Measurements from ENCODE around the gene PDE1A.

GRCh38 chr2:182261860-182262387, 164.9 kb downstream of the PDE1A start:
- TF ChIP-seq CTCF (IDR thresholded peaks at IDR 0.05) (no peak), ZBTB33 (IDR thresholded peaks at IDR 0.05; ENCODE audit: borderline replicate concordance, low read depth) (no peak), JUND (IDR thresholded peaks at IDR 0.05) (no peak), REST (IDR thresholded peaks at IDR 0.05; ENCODE audit: low read depth, low read length) (no peak), PBX3 (IDR thresholded peaks at IDR 0.05) (no peak)

All from SK-N-SH (cell line).